SK-N-SH (cell line): ENCODE results near the gene SCAMP3. TPM values are rescaled to one million over a fixed set of nuclear protein-coding genes. Genes with fewer than 3 reads are reported as not detected.
"Not testable (repeated sequence)": the region's sequence is repeated elsewhere in the genome, so short reads cannot be mapped to it uniquely, and the experiment has no call there.

Source experiments
- CTCF ChIA-PET: fragments of 300-600, 350-600 bp; formaldehyde crosslinking; extraction: SDS; loops from one replicate; lab custom pipeline; 2021; lab: Yijun Ruan, JAX
- POLR2A ChIA-PET: fragments of 350-600 bp; sonication (Branson Sonifier 250); formaldehyde crosslinking; extraction: SDS; loops from one replicate; lab custom pipeline; 2020; ENCODE audit warnings: antibody characterized with exemption, inconsistent platforms; lab: Yijun Ruan, JAX
- DNase-seq: peaks from one replicate; pipeline ENCODE4 v3.0.0; 2012
- H2AFZ ChIP-seq: fragments of 200-600 bp; sonication (generic); 2 replicates; pipeline ENCODE4 v1.8.1; 2016; ENCODE audit warnings: antibody characterized with exemption, mild to moderate bottlenecking, low read depth
- H3F3A ChIP-seq: fragments of 200-600 bp; sonication (generic); replicated peaks from 2 replicates; pipeline ENCODE3; 2016; ENCODE audit warnings: antibody characterized with exemption, mild to moderate bottlenecking; ENCODE audit not compliant: insufficient read depth
- H3K27ac ChIP-seq, 2 experiments: fragments of 200-500 bp in 1 of 2; fragments of 200-600 bp in 1 of 2; sonication (Bioruptor generic) in 1 of 2; sonication (generic), shearing (Covaris generic) in 1 of 2; 2 replicates each; pipeline versions ENCODE4 v1.5.1 to v1.6.1; 2014 to 2016; ENCODE audit warnings: low read depth in 2 of 2, inconsistent platforms in 1 of 2, low read length in 1 of 2, mild to moderate bottlenecking in 1 of 2, mixed read lengths in 1 of 2
- H3K27me3 ChIP-seq: fragments of 200-600 bp; sonication (generic), shearing (Covaris generic); 2 replicates; pipeline ENCODE4 v1.6.1; 2016; ENCODE audit warnings: mixed run types; ENCODE audit not compliant: insufficient read depth
- H3K36me3 ChIP-seq, 2 experiments: fragments of 200-500 bp in 1 of 2; fragments of 200-600 bp in 1 of 2; sonication (Bioruptor generic) in 1 of 2; sonication (generic) in 1 of 2; replicated peaks in 1 of 2; 2 replicates each; pipeline versions ENCODE3 to v1.5.1; 2014 to 2016; ENCODE audit warnings: low read length in 1 of 2, mild to moderate bottlenecking in 1 of 2; ENCODE audit not compliant: insufficient read depth in 2 of 2, control insufficient read depth in 1 of 2
- H3K4me1 ChIP-seq, 2 experiments: fragments of 200-500 bp in 1 of 2; fragments of 200-600 bp in 1 of 2; sonication (Bioruptor generic) in 1 of 2; sonication (generic), shearing (Covaris generic) in 1 of 2; 2 replicates each; pipeline versions ENCODE4 v1.5.1 to v1.6.1; 2014 to 2016; ENCODE audit warnings: low read depth in 1 of 2, low read length in 1 of 2, mixed run types in 1 of 2; ENCODE audit not compliant: insufficient read depth in 2 of 2, control insufficient read depth in 1 of 2
- H3K4me2 ChIP-seq: fragments of 200-600 bp; sonication (generic), shearing (Covaris generic); 2 replicates; pipeline ENCODE4 v1.6.1; 2017; ENCODE audit warnings: mixed run types
- H3K4me3 ChIP-seq, 2 experiments: fragments of 200-500 bp in 1 of 2; fragments of 200-600 bp in 1 of 2; sonication (Bioruptor generic) in 1 of 2; sonication (generic), shearing (Covaris generic) in 1 of 2; 2 replicates each; pipeline versions ENCODE4 v1.5.1 to v1.8.1; 2014 to 2016; ENCODE audit warnings: low read depth in 2 of 2, inconsistent platforms in 1 of 2, low read length in 1 of 2, mild to moderate bottlenecking in 1 of 2, mixed read lengths in 1 of 2, moderate library complexity in 1 of 2
- H3K79me2 ChIP-seq: fragments of 200-600 bp; sonication (generic); 2 replicates; pipeline ENCODE4 v1.8.1; 2017; ENCODE audit warnings: mild to moderate bottlenecking; ENCODE audit not compliant: insufficient read depth
- H3K9ac ChIP-seq: fragments of 200-600 bp; sonication (generic); 2 replicates; pipeline ENCODE4 v1.6.1; 2017; ENCODE audit warnings: mixed run types
- H3K9me2 ChIP-seq: fragments of 200-600 bp; sonication (generic); 2 replicates; pipeline ENCODE4 v1.6.1; 2017; ENCODE audit warnings: mixed run types
- H3K9me3 ChIP-seq: fragments of 200-600 bp; sonication (generic); 2 replicates; pipeline ENCODE4 v1.6.1; 2017; ENCODE audit warnings: mixed run types, mild to moderate bottlenecking, moderate library complexity
- H4K20me1 ChIP-seq: fragments of 200-600 bp; sonication (generic); 2 replicates; pipeline ENCODE4 v1.6.1; 2017; ENCODE audit warnings: mild to moderate bottlenecking, mixed run types; ENCODE audit not compliant: insufficient read depth
- NRF1 ChIP-seq: IDR thresholded peaks from 2 replicates; pipeline ENCODE4 v1.6.1; 2012; ENCODE audit warnings: low read depth, mild to moderate bottlenecking, low read length
- SIN3A ChIP-seq: IDR thresholded peaks from 2 replicates; pipeline ENCODE4 v1.6.1; 2012; ENCODE audit warnings: low read depth, mild to moderate bottlenecking, low read length, moderate library complexity, borderline replicate concordance
- USF1 ChIP-seq: IDR thresholded peaks from 2 replicates; pipeline ENCODE4 v1.4.0; 2012; ENCODE audit warnings: low read depth, borderline replicate concordance
- WGBS: methylation state at CpG from one replicate; pipeline ENCODE4 v1.1.6; 2017; ENCODE audit warnings: low lambda C conversion rate; 5-methylcytosine and 5-hydroxymethylcytosine counted together
- polyA plus RNA-seq, 3 experiments: library from polyadenylated mRNA; depleted of rRNA; stranded (reverse); fragments of >200 nt; gene quantifications; 2 replicates each; pipeline ENCODE4 v1.2.3, GENCODE V29; 2012

SCAMP3 gene
- polyA plus RNA-seq, 1 of the 3 experiments (the other 2 are of a cell fraction) = 193 TPM

- TF ChIP-seq USF1 (peak; percentile 99), NRF1 (no peak), SIN3A (peak; percentile 79; the same call in 1 of the 2 replicates)
These were observed 43.1 kb downstream of the SCAMP3 start (continued) for GRCh38 chr1:155218854-155219591.

- H4K20me1 ChIP-seq, DNase-seq, H3K4me3 ChIP-seq, H3K9ac ChIP-seq, POLR2A ChIA-PET, H2AFZ ChIP-seq, H3K9me2 ChIP-seq, H3K4me2 ChIP-seq, H3K27me3 ChIP-seq, H3K9me3 ChIP-seq, H3K79me2 ChIP-seq, H3K27ac ChIP-seq, H3F3A ChIP-seq: not testable (repeated sequence)
- peaks cover 0 to 20% of the 10 kb centered on the region in 2 experiments; a peak in 3 of 4 replicates for H3K4me1 ChIP-seq
- CTCF ChIA-PET = interaction anchor here (2.4 kb wide), 1 partner anchor 8 kb away, joined by 8 read pairs; no protein-coding TSS in a partner anchor
- peaks cover 3 to 21% of the 10 kb centered on the region in 2 experiments for H3K36me3 ChIP-seq
- WGBS = 78% methylated on average over 4 of the region's 10 CpGs
These were observed 47.5 kb downstream of the SCAMP3 start for GRCh38 chr1:155214702-155215101.

GRCh38 chr1:155212051-155212440, 50.1 kb downstream of the SCAMP3 start:
- H3F3A ChIP-seq = peaks cover 16% of the 10 kb centered on the region
- DNase-seq, H2AFZ ChIP-seq, H3K4me3 ChIP-seq, H3K27me3 ChIP-seq, H3K27ac ChIP-seq, CTCF ChIA-PET, H3K9me3 ChIP-seq, H4K20me1 ChIP-seq, H3K9me2 ChIP-seq, POLR2A ChIA-PET, H3K4me2 ChIP-seq, H3K9ac ChIP-seq: not testable (repeated sequence)
- H3K4me1 ChIP-seq = peaks cover 0 to 20% of the 10 kb centered on the region in 2 experiments; a peak in 3 of 4 replicates
- 88% methylated on average over 2 of the region's 7 CpGs for WGBS
- H3K36me3 ChIP-seq = peaks cover 3 to 18% of the 10 kb centered on the region in 2 experiments
- H3K79me2 ChIP-seq = peaks cover 14% of the 10 kb centered on the region

GRCh38 chr1:155211381-155212050, 50.6 kb downstream of the SCAMP3 start:
- WGBS = 94% methylated on average over 2 of the region's 13 CpGs
- H2AFZ ChIP-seq, H3K4me3 ChIP-seq, H3K9me3 ChIP-seq, DNase-seq, H3K9ac ChIP-seq, H3K27me3 ChIP-seq, H3K9me2 ChIP-seq, H3K4me2 ChIP-seq, H3K27ac ChIP-seq, POLR2A ChIA-PET, H4K20me1 ChIP-seq: not testable (repeated sequence)
- Histone ChIP-seq H3F3A (peaks cover 22% of the 10 kb centered on the region), H3K4me1 (peaks cover 0 to 24% of the 10 kb centered on the region in 2 experiments; a peak in 3 of 4 replicates), H3K36me3 (peaks cover 3 to 18% of the 10 kb centered on the region in 2 experiments), H3K79me2 (peaks cover 15% of the 10 kb centered on the region)
- CTCF ChIA-PET = interaction anchor here (5.1 kb wide), 1 partner anchor 15 kb away, joined by 48 read pairs; no protein-coding TSS in a partner anchor
